ENCODE measurements around the gene LAMA2. TPM values are rescaled to one million over a fixed set of nuclear protein-coding genes. Genes with fewer than 3 reads are reported as not detected.

The LAMA2 gene
- total and polyA plus RNA-seq, 2 experiments from 2014 or later, result 0.91 to 6.4 TPM

DNA sequence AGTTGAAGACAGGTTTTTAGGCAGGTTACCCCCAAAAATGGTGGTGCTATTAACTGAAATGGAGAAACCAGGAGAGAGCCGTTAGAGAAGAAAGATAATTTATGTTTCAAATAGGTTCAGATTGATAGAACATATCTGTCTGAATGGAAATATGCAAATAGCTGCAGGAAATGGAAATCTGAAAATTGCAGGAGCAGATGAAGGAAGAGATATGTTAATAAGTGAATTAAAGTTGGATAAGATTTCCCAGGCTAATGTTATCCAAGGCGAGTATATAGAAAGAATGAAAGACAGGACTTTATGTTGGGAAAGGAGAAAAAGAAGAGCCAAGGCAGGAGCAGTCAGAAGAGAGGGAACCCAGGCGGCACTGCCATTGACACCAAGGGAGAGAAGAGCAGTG is 461.4 kb downstream of the LAMA2 start (continued):
- TF ChIP-seq, protein P1, sequence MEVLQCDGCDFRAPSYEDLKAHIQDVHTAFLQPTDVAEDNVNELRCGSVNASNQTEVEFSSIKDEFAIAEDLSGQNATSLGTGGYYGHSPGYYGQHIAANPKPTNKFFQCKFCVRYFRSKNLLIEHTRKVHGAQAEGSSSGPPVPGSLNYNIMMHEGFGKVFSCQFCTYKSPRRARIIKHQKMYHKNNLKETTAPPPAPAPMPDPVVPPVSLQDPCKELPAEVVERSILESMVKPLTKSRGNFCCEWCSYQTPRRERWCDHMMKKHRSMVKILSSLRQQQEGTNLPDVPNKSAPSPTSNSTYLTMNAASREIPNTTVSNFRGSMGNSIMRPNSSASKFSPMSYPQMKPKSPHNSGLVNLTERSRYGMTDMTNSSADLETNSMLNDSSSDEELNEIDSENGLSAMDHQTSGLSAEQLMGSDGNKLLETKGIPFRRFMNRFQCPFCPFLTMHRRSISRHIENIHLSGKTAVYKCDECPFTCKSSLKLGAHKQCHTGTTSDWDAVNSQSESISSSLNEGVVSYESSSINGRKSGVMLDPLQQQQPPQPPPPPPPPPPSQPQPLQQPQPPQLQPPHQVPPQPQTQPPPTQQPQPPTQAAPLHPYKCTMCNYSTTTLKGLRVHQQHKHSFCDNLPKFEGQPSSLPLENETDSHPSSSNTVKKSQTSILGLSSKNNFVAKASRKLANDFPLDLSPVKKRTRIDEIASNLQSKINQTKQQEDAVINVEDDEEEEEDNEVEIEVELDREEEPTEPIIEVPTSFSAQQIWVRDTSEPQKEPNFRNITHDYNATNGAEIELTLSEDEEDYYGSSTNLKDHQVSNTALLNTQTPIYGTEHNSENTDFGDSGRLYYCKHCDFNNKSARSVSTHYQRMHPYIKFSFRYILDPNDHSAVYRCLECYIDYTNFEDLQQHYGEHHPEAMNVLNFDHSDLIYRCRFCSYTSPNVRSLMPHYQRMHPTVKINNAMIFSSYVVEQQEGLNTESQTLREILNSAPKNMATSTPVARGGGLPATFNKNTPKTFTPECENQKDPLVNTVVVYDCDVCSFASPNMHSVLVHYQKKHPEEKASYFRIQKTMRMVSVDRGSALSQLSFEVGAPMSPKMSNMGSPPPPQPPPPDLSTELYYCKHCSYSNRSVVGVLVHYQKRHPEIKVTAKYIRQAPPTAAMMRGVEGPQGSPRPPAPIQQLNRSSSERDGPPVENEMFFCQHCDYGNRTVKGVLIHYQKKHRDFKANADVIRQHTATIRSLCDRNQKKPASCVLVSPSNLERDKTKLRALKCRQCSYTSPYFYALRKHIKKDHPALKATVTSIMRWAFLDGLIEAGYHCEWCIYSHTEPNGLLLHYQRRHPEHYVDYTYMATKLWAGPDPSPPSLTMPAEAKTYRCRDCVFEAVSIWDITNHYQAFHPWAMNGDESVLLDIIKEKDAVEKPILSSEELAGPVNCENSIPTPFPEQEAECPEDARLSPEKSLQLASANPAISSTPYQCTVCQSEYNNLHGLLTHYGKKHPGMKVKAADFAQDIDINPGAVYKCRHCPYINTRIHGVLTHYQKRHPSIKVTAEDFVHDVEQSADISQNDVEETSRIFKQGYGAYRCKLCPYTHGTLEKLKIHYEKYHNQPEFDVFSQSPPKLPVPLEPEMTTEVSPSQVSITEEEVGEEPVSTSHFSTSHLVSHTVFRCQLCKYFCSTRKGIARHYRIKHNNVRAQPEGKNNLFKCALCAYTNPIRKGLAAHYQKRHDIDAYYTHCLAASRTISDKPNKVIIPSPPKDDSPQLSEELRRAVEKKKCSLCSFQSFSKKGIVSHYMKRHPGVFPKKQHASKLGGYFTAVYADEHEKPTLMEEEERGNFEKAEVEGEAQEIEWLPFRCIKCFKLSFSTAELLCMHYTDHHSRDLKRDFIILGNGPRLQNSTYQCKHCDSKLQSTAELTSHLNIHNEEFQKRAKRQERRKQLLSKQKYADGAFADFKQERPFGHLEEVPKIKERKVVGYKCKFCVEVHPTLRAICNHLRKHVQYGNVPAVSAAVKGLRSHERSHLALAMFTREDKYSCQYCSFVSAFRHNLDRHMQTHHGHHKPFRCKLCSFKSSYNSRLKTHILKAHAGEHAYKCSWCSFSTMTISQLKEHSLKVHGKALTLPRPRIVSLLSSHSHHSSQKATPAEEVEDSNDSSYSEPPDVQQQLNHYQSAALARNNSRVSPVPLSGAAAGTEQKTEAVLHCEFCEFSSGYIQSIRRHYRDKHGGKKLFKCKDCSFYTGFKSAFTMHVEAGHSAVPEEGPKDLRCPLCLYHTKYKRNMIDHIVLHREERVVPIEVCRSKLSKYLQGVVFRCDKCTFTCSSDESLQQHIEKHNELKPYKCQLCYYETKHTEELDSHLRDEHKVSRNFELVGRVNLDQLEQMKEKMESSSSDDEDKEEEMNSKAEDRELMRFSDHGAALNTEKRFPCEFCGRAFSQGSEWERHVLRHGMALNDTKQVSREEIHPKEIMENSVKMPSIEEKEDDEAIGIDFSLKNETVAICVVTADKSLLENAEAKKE (CRISPR knock-in tag; IDR thresholded peaks at IDR 0.05), result no peak
- no peak for TF ChIP-seq JUNB (IDR thresholded peaks at IDR 0.05; ENCODE audit: unreplicated experiment)
- no peak for TF ChIP-seq POLR2AphosphoS5 (IDR thresholded peaks at IDR 0.05; ENCODE audit: low read depth)
- no peak for TF ChIP-seq NANOG (IDR thresholded peaks at IDR 0.05; ENCODE audit: borderline replicate concordance)
- no peak for TF ChIP-seq EZH2 (IDR thresholded peaks at IDR 0.05; ENCODE audit: low read depth, unreplicated experiment)
- TF ChIP-seq CREB1 (CRISPR knock-in tag; IDR thresholded peaks at IDR 0.05; ENCODE audit: low read depth), result no peak
- no peak for TF ChIP-seq ZNF114 (CRISPR knock-in tag; IDR thresholded peaks at IDR 0.05)
- TF ChIP-seq REST (IDR thresholded peaks at IDR 0.05; ENCODE audit: unreplicated experiment), result no peak
- TF ChIP-seq STAT1 (IDR thresholded peaks at IDR 0.05; ENCODE audit: unreplicated experiment), result no peak
- no peak for TF ChIP-seq CTCF (conservative IDR thresholded peaks at IDR 0.05; ENCODE audit: low read depth in 2 of 2)
- TF ChIP-seq EZH2phosphoT487 (IDR thresholded peaks at IDR 0.05; ENCODE audit: unreplicated experiment), result no peak
